ENCODE data around the gene SIK2.

The SIK2 gene

GRCh38 chr11:111722501-111722900, 120.3 kb downstream of the SIK2 start:
- Histone ChIP-seq H3K36me3 (ENCODE audit: insufficient read depth, low read length) (peaks cover 18% of the 10 kb centered on the region), H3K9ac (ENCODE audit: low read depth, low read length) (no peak overlapping the region)

DNA sequence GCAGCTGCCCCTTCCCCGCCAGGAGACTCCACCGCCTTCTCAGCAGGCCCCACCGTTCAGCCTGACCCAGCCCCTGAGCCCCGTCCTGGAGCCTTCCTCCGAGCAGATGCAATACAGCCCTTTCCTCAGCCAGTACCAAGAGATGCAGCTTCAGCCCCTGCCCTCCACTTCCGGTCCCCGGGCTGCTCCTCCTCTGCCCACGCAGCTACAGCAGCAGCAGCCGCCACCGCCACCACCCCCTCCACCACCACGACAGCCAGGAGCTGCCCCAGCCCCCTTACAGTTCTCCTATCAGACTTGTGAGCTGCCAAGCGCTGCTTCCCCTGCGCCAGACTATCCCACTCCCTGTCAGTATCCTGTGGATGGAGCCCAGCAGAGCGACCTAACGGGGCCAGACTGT, 121.3 kb downstream of the SIK2 start:
- Histone ChIP-seq H3K9me3 (ENCODE audit: control insufficient read depth, insufficient read depth, low read length) (no peaks in the 10 kb centered on the region), H3K4me1 (ENCODE audit: insufficient read depth, low read length) (peaks cover 6% of the 10 kb centered on the region), H3K36me3 (ENCODE audit: insufficient read depth, low read length) (peaks cover 18% of the 10 kb centered on the region), H3K9ac (ENCODE audit: low read depth, low read length) (no peak overlapping the region)

More at GRCh38 chr11:111722501-111722900, 120.3 kb downstream of the SIK2 start:
- peaks cover 11% of the 10 kb centered on the region for H3K4me1 ChIP-seq (ENCODE audit: insufficient read depth, low read length)
- H3K9me3 ChIP-seq (ENCODE audit: control insufficient read depth, insufficient read depth, low read length) = no peaks in the 10 kb centered on the region

DNA sequence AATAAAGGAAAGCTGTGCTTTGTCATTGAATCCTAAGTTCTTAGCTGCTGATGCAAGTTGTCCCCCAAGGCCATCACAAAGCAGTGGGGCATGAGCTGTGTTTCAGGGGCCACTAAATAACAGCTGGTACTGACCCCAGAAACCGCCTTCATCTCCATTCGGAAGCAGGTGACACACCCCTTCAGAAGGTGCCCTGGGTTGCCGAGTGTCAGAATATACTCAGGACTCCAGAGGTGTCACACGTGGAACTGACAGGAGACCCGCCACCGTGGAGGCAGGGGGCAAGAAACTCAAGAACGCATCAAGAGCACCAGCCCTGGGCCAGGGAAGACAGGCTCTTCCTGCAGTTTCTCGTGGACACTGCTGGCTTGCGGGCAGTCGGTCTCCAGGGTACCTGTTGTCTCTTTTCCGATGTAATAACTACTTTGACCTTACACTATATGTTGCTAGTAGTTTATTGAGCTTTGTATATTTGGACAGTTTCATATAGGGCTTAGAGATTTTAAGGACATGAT, 122.4 kb downstream of the SIK2 start:
- Histone ChIP-seq H3K36me3 (ENCODE audit: insufficient read depth, low read length) (peaks cover 21% of the 10 kb centered on the region), H3K9ac (ENCODE audit: low read depth, low read length) (no peak overlapping the region), H3K9me3 (ENCODE audit: control insufficient read depth, insufficient read depth, low read length) (no peaks in the 10 kb centered on the region), H3K4me1 (ENCODE audit: insufficient read depth, low read length) (peaks cover 3% of the 10 kb centered on the region; the same call in 1 of the 2 replicates)

DNA sequence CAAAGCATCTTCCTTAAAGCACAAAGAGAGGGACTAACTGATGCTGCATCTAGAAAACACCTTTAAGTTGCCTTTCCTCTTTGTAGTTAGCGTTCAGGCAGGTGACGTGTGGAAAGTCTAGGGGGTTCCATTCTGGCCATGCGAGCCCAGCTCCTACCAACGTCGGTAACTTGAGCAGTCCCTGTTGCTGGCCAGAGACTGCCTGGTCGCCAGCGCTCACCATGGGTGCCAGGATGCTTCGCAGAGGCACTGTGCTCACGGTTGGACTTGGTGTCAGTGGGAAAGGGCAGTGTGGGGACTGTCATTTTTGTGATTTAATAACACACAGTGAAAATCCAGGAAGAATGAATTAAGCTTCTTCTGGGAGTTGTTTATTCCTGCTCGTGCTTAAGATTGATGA, 123.4 kb downstream of the SIK2 start:
- peaks cover 21% of the 10 kb centered on the region for H3K36me3 ChIP-seq (ENCODE audit: insufficient read depth, low read length)
- H3K9me3 ChIP-seq (ENCODE audit: control insufficient read depth, insufficient read depth, low read length) = no peaks in the 10 kb centered on the region
- peaks cover 3% of the 10 kb centered on the region; the same call in 1 of the 2 replicates for H3K4me1 ChIP-seq (ENCODE audit: insufficient read depth, low read length)
- H3K9ac ChIP-seq (ENCODE audit: low read depth, low read length) = no peak overlapping the region

DNA sequence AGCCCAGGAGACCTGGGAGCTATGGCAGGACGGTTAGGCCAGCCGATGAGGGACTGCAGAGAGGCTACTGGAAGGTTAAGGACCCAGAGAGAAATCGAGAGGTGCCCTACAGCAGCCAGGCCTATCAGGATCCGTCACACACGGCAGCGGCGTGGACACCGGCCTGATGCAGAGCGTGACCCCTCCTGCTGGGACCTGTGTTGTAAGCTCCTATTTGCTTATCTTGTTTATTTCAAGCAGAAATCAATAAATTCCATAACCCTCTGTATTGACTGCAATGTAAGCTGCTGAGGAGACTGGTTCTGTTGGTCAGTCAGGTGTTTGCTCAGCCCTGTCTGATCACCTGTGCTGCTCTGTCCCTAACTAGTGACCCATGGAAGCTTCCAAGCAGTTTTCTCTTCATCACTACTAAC, 124.1 kb downstream of the SIK2 start:
- Histone ChIP-seq H3K4me1 (ENCODE audit: insufficient read depth, low read length) (peaks cover 3% of the 10 kb centered on the region; the same call in 1 of the 2 replicates), H3K9me3 (ENCODE audit: control insufficient read depth, insufficient read depth, low read length) (no peaks in the 10 kb centered on the region), H3K9ac (ENCODE audit: low read depth, low read length) (no peak overlapping the region), H3K36me3 (ENCODE audit: insufficient read depth, low read length) (peaks cover 21% of the 10 kb centered on the region)

DNA sequence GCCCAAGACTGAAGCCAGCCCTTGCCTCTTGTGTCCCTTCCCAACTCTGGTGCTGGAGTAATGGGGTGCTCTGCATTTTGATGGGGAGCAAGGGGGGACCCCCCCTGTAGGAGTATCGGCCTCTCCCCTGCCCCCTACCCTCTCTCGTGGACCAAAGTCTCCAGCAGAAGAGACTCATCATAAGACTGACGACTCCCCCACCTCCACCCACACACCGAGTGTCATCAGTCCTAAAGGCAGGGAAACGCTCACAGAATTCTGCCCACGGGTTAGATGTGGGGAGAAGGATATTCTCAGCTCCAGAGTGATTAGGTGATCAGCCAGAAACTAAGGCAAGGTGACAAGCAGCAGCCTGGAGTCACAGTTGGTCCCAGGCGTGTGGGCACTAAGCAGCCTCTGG, 125.2 kb downstream of the SIK2 start:
- Histone ChIP-seq H3K4me1 (ENCODE audit: insufficient read depth, low read length) (peaks cover 3% of the 10 kb centered on the region; the same call in 1 of the 2 replicates), H3K9me3 (ENCODE audit: control insufficient read depth, insufficient read depth, low read length) (no peaks in the 10 kb centered on the region), H3K36me3 (ENCODE audit: insufficient read depth, low read length) (peaks cover 18% of the 10 kb centered on the region), H3K9ac (ENCODE audit: low read depth, low read length) (no peak overlapping the region)

DNA sequence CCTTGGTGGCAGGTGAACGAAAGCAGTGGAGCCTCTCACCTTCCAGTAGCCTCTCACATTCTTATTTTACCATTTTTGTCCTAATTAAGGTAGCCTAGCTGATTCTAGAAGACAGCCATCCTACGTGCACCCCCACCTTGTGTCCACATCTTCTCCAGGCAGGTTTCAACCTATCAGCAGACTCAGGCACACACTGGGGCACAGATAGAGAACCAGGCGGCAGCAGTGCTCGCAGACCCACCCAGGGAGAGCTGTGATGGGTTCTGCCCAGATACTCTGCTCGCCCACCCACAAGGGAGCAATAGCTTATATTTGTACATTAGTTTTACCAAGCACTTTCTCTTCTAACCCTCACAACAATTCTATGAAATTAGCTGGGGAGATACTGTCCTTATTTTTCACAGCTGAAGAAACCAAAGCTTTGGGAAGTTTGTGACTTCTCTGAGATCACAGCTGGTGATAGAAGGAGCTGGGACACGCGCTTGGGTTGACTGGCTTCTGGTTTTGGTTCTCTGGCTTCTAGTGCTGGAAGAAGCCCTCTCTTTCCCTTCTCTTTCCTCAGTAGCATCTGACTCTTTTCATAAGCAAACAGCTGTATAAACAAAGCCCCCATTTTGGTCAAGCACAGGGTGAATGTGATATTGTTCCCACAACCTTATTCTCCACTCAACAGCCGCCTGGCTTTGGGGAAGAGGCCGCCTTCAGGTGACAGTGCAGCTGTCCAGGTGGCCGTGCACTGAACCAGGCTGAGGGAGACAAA, 127.0 kb downstream of the SIK2 start:
- Histone ChIP-seq H3K9ac (ENCODE audit: low read depth, low read length) (no peak overlapping the region), H3K36me3 (ENCODE audit: insufficient read depth, low read length) (peaks cover 5% of the 10 kb centered on the region)

DNA sequence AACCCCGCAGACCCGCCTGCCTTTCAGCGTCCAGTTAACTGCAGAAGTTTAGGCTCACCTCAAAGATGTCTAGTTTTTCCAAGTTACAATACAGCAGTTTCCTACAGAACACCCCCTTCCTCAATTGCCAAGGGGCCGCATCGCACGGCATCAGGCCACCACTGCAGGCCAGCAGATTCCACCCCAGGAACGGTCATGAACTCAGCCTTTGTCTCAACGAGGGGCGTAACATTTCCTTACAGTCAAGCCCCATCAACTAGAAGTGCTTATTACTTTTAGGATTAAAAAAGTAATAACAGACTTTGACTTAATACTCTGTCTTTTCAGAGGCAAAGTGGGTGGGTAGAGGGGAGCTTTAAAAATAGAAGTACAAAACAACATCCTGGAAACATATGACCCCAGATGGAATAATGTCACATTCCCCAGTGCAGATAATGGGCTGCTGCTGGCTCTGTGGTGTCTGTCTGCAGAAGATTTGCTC, 127.6 kb downstream of the SIK2 start:
- Histone ChIP-seq H3K9me3 (ENCODE audit: control insufficient read depth, insufficient read depth, low read length) (no peaks in the 10 kb centered on the region), H3K36me3 (ENCODE audit: insufficient read depth, low read length) (peaks cover 2% of the 10 kb centered on the region; the same call in 1 of the 2 replicates), H3K9ac (ENCODE audit: low read depth, low read length) (no peak overlapping the region), H3K4me1 (ENCODE audit: insufficient read depth, low read length) (peaks cover 14% of the 10 kb centered on the region; the same call in 1 of the 2 replicates)

More for the DNA sequence above, 127.0 kb downstream of the SIK2 start:
- Histone ChIP-seq H3K9me3 (ENCODE audit: control insufficient read depth, insufficient read depth, low read length) (no peaks in the 10 kb centered on the region), H3K4me1 (ENCODE audit: insufficient read depth, low read length) (peaks cover 10% of the 10 kb centered on the region; the same call in 1 of the 2 replicates)

GRCh38 chr11:111730871-111731591, 128.8 kb downstream of the SIK2 start:
- Histone ChIP-seq H3K4me1 (ENCODE audit: insufficient read depth, low read length) (peaks cover 23% of the 10 kb centered on the region; the same call in 1 of the 2 replicates), H3K9me3 (ENCODE audit: control insufficient read depth, insufficient read depth, low read length) (no peaks in the 10 kb centered on the region), H3K36me3 (ENCODE audit: insufficient read depth, low read length) (peaks cover 2% of the 10 kb centered on the region; the same call in 1 of the 2 replicates), H3K9ac (ENCODE audit: low read depth, low read length) (no peak overlapping the region)

GRCh38 chr11:111731821-111732220, 129.6 kb downstream of the SIK2 start:
- H3K36me3 ChIP-seq (ENCODE audit: insufficient read depth, low read length) = peaks cover 2% of the 10 kb centered on the region; the same call in 1 of the 2 replicates
- H3K9ac ChIP-seq (ENCODE audit: low read depth, low read length) = no peak overlapping the region
- peaks cover 29% of the 10 kb centered on the region; the same call in 1 of the 2 replicates for H3K4me1 ChIP-seq (ENCODE audit: insufficient read depth, low read length)
- no peaks in the 10 kb centered on the region for H3K9me3 ChIP-seq (ENCODE audit: control insufficient read depth, insufficient read depth, low read length)

DNA sequence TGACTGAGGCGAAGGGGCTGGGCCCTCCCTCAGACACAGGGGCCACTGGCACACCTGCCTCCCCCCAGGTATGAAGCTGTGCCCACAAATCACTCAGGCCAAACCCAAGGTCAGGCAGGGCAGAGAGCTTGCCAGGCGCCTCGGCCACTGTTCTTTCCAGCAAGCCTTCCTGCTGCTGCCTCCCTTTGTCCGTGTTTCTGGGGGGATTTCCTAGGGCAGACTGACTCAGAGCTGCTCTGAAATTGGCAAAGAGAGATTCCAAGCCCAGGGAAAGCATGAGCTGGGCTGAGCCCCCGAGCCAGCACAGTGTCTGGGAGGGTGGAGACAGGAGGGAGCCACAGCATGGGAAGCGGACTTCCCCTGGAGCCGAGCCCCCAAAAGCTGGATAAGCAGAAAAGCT, 130.8 kb downstream of the SIK2 start:
- Histone ChIP-seq H3K36me3 (ENCODE audit: insufficient read depth, low read length) (0 out of 2 replicates have a peak, but pooled peaks cover 2% of the 10 kb centered on the region), H3K4me1 (ENCODE audit: insufficient read depth, low read length) (peaks cover 29% of the 10 kb centered on the region; the same call in 1 of the 2 replicates), H3K9ac (ENCODE audit: low read depth, low read length) (no peak overlapping the region), H3K9me3 (ENCODE audit: control insufficient read depth, insufficient read depth, low read length) (no peaks in the 10 kb centered on the region)

DNA sequence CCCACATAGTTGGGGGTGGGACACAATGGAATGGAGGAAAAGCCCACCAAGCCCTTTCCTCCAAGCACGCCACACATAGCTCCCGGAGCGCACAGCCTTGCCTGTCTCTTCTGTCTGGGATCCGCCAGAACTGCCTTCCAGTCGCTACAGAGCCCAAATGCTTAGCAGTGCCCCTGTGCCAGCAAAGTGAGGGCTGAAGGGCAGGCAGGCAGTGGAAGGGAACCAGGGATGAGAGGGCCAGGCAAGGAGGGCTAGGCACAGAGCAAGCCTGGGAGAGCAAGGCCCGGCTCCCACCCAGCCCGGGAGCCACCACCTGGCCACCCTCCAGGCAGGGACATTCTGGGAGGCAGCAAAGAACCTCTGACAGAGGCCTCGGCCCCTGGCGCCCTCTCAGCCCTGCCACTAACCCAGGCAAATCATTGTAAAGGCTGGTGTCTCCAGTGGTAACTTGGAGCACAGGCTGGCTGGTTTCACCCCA, 131.4 kb downstream of the SIK2 start:
- Histone ChIP-seq H3K9ac (ENCODE audit: low read depth, low read length) (no peak overlapping the region), H3K9me3 (ENCODE audit: control insufficient read depth, insufficient read depth, low read length) (no peaks in the 10 kb centered on the region), H3K4me1 (ENCODE audit: insufficient read depth, low read length) (peaks cover 29% of the 10 kb centered on the region; the same call in 1 of the 2 replicates), H3K36me3 (ENCODE audit: insufficient read depth, low read length) (0 out of 2 replicates have a peak, but pooled peaks cover 2% of the 10 kb centered on the region)

GRCh38 chr11:111734101-111734953, 132.1 kb downstream of the SIK2 start:
- Histone ChIP-seq H3K36me3 (ENCODE audit: insufficient read depth, low read length) (no peaks in the 10 kb centered on the region), H3K4me1 (ENCODE audit: insufficient read depth, low read length) (peaks cover 29% of the 10 kb centered on the region; the same call in 1 of the 2 replicates), H3K9ac (ENCODE audit: low read depth, low read length) (no peak overlapping the region), H3K9me3 (ENCODE audit: control insufficient read depth, insufficient read depth, low read length) (no peaks in the 10 kb centered on the region)

Data from ES-I3 (cell line).